Caki2 (cell line): ENCODE data around the gene RNASE8. TPM values are rescaled to one million over a fixed set of nuclear protein-coding genes. Genes with fewer than 3 reads are reported as not detected.
"Not testable (repeated sequence)": the region's sequence is repeated elsewhere in the genome, so short reads cannot be mapped to it uniquely, and the experiment has no call there.

Experiments
- DNase-seq: peaks from one replicate; pipeline ENCODE4 v3.0.0-alpha.2; 2015; ENCODE audit warnings: low read depth
- in situ Hi-C: cut with HindIII; loops from 2 replicates; pipeline ENCODE4 v1.10.0; 2016; ENCODE audit warnings: low sequenced_read_pairs, low pct_unique_long_range_greater_than_20kb, mixed read lengths
- total RNA-seq: library from RNA; depleted of rRNA; stranded (reverse); fragments of >200 nt; shearing (Covaris generic); gene quantifications from 2 replicates; pipeline ENCODE4 v1.2.3, GENCODE V29; 2014; ENCODE audit warnings: low replicate concordance

The RNASE8 gene
- total RNA-seq, 1 experiment from 2014 or later = not detected

DNA sequence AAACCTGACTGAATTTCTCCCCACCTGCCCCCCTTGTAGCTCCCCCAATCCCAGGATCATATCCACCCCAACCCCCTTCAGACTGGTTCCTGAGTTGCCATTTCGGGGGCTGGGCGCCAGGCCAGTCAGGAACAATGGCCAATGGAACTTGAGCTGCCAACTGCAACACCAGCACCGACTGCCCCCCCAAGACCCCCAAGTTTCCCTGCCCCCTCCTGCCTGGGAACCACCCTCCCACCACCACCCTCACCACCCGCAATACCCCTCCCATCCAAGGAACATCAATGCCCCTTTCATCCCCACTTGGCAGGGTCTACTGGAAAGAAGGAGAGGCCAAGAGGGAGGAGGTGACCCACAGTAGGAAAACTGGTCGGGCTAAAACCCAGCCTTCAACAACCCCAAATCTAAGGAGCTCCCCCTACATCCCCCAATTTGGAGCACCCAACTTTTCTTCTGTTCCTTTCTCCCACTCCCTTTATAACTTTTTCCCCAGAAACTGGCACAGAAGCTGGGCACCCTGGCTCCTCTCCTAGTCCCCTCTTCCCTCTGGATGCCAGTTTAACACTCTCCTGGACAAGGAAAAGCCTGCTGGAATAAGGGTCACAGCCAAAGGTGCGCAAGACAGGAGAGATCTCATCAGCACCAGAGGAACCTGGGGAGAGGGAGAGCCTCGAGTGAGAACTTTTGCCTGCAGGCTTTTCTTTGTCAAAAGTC lies 31.2 kb upstream of the RNASE8 start:
- in situ Hi-C loops = no loop called here
- no peak for DNase-seq

- no peak for DNase-seq
- in situ Hi-C loops = no loop called here
These were observed 30.7 kb upstream of the RNASE8 start for GRCh38 chr14:21026988-21027315.

- in situ Hi-C loops = no loop called here
- DNase-seq = no peak
These were observed 27.7 kb upstream of the RNASE8 start, which contains the start of gene TPPP2 for GRCh38 chr14:21029917-21030316. Gene TPPP2, plus strand, starts transcription at chr14:21030217. Its CDS starts 365 bp downstream, at chr14:21030582.

DNA sequence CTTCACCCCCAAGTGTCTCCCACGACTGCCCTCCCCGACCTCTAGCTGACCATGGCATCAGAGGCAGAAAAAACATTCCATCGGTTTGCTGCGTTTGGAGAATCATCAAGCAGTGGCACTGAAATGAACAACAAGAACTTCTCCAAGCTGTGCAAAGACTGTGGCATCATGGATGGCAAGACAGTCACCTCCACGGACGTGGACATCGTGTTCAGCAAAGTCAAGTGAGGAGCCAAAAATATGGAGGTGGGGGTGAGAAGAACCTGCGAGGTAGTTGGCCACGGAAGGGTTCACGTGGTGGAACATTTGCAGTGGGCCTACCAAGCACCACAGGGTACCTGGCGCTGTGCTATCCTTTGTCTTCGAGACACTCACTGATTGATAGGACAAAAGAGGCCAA lies 27.1 kb upstream of the RNASE8 start:
- in situ Hi-C loops = no loop called here
- DNase-seq = no peak

- DNase-seq = no peak
- in situ Hi-C loops = no loop called here
These were observed 25.1 kb upstream of the RNASE8 start for GRCh38 chr14:21032326-21033132.

DNA sequence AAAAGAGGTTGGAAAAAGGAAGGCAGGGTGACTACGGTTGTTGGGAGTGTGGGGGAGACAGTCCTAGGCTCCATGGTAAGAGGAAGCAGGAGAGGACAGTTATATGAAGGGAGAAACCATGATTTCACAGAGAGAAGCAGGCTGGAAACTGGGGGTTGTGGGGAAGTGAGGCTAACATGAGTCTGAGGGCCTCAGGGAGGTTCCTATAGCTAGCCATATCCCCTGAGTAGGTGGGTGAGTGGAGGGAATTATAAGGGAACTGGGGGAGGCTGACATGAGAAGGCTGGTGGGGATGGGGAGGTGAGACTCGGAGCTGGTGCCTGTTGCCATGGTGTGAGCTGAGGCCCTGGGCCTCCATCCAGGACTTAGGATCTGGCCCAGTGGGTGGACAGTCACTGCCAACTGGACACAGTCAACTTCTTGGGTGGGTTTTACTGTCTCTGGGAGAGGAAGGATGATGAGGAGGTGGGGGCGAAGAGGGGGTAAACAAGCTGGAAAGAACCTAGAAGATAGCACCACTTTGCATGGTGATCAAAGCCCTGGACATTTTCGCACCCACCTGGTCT lies 24.4 kb upstream of the RNASE8 start:
- in situ Hi-C loops = no loop called here
- no peak for DNase-seq

DNA sequence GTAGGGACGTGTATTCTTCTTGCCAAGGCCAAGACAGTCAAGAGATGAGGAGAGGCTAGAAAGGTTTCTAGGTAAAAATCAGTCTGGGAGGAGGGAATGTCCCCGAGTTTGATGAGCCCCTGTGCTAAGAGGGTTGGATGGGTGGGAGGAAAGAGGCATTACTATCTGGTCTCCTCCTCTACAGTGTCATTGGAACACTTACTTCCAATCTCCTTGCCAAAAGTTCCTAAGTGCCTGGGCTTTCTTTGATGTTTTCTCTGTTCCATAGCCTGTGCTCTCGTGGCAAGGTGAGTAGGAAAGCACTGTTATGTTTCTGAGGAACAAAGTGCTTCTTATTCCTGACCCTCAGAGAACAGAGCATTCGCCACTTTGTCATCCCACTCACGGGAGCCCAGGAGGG lies 22.9 kb upstream of the RNASE8 start, which contains the start of gene RNASE13:
TSS of gene RNASE13 (minus strand) at position 101 of the 400 bp plus-strand sequence. CDS start 519 bp downstream, outside the sequence.
- in situ Hi-C loops = no loop called here
- DNase-seq = no peak

DNA sequence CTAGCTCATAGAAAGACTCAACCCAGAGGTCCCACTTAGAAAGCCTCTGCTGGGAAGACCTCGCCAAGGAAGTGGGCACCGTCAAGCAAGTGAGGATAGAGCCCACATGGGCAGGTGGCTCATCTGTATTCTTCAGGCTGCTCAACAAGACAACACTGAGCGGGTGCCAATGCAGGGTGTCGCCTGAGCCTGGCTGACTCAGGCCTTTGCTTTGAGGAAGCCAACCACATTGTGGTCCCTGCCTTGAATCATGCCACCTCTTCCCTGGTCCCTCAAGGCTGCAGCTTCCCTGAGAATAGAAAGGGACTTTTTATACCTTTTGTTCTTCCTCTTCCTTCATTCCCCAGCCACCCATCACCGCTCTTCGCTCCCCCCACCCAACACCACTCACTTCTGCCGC lies 20.9 kb upstream of the RNASE8 start:
- in situ Hi-C loops = no loop called here
- DNase-seq = no peak

GRCh38 chr14:21037156-21037555 lies 20.5 kb upstream of the RNASE8 start:
- no peak for DNase-seq
- in situ Hi-C loops = no loop called here

DNA sequence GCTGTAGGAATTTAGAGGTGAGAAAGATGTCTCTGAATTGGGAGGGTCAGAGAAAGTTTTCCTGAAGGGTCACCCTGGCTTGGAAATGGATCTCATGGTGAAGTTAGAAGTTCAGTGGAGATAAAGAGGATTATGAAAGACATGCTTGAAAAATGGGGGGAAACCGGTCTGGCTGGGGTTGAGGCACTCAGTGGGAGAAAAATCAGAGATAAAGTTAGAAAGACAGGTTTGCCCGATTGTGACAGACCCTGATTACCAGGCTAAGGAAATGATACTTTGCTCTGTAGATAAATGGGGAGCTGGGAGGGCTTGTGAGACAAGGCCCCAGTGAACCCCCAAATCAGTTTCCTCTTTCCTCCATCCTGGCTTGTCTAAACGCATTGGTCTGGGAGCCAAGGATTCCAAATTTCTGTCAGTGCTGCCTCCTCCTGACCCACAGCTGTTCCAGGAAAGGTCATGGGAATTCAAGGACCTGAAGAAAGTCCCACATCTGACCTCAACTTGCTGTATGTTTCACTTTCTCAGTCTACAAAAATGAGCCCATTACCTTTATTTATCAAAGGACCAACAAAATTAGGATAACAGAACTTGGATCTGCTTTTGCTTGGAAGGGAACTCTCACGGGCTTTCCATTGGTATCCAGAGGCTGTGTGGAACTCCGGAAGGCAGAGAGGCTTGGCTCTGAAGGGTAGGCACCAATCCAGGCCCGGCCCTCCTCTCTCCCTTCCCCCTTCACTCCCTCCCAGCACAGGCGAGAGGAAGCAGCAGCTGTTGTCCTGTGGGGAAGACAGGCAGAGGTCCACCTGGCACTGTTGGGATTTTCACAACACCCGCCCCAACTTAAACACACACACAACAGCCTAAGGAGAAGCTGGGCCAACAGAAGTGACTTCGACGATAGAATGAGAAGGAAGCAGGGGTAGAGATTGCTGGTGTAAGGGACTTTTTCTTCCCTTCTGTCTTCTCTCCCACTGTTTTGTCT lies 18.9 kb upstream of the RNASE8 start:
- in situ Hi-C loops = no loop called here
- no peak for DNase-seq

DNA sequence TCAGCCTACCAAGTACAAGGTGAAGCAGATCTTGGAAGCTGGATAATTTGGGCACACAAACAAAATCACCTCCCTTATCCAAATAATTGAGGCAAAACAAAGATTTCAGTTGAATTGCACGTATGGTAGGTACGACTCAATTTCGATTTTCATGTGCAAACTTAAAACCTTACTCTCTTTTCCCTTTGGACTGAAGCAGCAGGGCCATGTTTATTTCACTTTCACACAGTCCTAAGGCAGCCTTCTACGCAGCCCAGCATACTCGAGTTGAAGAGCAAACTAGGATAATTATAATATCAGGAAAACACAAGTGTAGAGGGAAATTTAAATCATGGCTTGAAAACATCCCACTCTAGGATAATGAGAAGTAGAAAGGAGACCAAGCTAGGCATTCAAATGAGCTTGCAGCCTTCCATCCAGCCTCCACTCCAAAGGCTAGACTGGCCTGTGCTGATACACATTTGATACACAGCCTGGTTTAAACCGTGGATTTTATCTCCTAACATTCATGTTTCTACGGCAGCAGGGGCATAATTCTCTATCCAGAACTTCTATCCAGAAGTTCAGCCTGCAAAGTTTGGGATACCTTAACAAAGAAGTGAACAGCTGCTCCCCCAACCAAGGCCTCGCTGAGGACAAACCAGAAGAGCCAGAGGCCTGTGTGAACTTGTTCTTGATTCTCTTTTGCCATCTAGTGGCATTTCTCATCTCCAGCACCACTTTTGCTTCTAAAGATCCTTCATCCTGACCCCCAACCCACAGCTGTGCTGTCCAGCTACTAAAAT lies 17.8 kb upstream of the RNASE8 start:
- in situ Hi-C loops = no loop called here
- peak; percentile 28 for DNase-seq

- in situ Hi-C loops = no loop called here
- DNase-seq = no peak
These were observed 17.2 kb upstream of the RNASE8 start for GRCh38 chr14:21040370-21040925.

DNA sequence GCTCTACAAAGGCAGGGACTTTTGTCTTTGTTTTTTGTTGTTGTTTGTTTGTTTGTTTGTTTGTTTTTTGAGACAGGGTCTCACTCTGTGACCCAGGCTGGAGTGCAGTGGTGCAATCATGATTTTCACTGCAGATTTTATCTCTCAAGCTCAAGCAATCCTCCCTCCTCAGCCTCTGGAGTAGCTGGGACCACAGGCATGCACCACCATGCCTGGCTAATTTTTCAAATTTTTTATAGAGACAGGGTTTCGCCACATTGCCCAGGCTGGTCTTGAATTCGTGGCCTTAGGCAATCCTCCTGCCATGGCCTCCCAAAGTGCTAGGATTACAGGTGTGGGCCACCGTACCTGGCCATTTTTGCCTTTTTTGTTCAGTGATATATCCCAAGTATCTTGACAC lies 16.7 kb upstream of the RNASE8 start:
- in situ Hi-C loops, DNase-seq: not testable (repeated sequence)

DNA sequence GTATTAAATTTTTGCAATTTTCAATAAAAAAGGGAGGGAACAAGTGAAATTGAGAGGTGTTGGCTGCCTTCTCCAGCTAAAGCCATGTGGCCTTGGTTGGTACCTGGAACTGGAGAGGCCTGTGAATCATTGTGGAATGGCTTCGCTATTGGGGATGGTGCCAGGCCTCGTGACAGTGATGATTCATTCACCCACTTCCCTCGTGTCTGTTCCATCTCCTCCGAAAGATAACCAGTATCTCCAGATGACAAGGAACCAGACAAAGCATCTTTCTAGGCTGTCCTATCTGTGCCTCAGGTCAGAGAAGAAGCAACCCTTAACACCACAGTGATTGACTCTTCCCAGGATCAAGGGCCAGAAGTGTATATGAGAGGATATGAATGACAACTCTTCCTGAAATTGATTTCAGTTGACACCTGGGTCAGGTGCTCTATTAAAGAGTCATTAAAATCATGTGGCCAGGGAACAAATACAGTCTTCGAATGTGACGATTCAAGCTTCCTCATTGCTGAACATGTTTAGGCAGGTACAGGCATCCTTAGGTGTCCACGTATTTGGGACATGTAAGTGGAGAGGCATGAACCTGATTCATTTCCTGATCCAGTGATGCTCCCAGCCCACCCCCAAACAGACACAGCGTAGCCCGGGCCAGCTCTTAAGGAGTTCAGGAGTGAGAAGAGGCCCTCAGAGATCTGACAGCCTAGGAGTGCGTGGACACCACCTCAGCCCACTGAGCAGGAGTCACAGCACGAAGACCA lies 15.8 kb upstream of the RNASE8 start, which contains the start of gene RNASE7:
TSS of gene RNASE7 (plus strand) at position 687 of the 758 bp plus-strand sequence. CDS start 631 bp downstream, outside the sequence.
- in situ Hi-C loops = no loop called here
- no peak for DNase-seq

DNA sequence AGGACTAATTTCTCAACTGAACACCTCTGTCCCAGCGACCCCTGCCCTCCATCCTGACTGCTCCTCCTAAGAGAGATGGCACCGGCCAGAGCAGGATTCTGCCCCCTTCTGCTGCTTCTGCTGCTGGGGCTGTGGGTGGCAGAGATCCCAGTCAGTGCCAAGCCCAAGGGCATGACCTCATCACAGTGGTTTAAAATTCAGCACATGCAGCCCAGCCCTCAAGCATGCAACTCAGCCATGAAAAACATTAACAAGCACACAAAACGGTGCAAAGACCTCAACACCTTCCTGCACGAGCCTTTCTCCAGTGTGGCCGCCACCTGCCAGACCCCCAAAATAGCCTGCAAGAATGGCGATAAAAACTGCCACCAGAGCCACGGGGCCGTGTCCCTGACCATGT lies 14.7 kb upstream of the RNASE8 start:
- in situ Hi-C loops = no loop called here
- DNase-seq = no peak

DNA sequence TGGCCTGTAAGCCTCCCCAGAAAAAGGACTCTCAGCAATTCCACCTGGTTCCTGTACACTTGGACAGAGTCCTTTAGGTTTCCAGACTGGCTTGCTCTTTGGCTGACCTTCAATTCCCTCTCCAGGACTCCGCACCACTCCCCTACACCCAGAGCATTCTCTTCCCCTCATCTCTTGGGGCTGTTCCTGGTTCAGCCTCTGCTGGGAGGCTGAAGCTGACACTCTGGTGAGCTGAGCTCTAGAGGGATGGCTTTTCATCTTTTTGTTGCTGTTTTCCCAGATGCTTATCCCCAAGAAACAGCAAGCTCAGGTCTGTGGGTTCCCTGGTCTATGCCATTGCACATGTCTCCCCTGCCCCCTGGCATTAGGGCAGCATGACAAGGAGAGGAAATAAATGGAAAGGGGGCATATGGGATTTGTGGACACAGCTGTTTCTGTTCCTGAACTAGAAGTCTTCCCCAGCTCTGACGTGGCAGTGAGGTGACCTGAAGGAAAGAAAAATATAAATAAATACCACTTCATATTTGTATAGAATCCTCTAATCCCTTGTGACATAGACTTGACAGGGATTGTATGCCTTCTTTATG lies 14.1 kb upstream of the RNASE8 start:
- in situ Hi-C loops = no loop called here

More for the DNA sequence above, 14.1 kb upstream of the RNASE8 start:
- no peak for DNase-seq
